ENCODE measurements around the gene UGT1A10. TPM values are rescaled to one million over a fixed set of nuclear protein-coding genes. Genes with fewer than 3 reads are reported as not detected.
"Not testable (repeated sequence)": the region's sequence is repeated elsewhere in the genome, so short reads cannot be mapped to it uniquely, and the experiment has no call there.

The UGT1A10 gene
- polyA plus RNA-seq (ENCODE audit: low read depth in 6 of 6): not detected

GRCh38 chr2:233636306-233636705, at the start of gene UGT1A10:
Gene UGT1A10, plus strand, starts transcription at chr2:233636448. Its CDS starts 75 bp downstream, at chr2:233636523.
- H3K27ac Mint-ChIP-seq, DNase-seq, H3K4me1 Mint-ChIP-seq: not testable (repeated sequence)

GRCh38 chr2:233588400-233588799, 47.8 kb upstream of the UGT1A10 start:
- DNase-seq (no peak), ATAC-seq (ENCODE audit: low read depth in 2 of 2) (no peak)
- Mint-ChIP-seq H3K27me3 (peaks cover 6 to 18% (median 13%) of the 10 kb centered on the region in 3 donors), H3K4me1 (peaks cover 0 to 5% (median 4%) of the 10 kb centered on the region in 3 donors), H3K27ac (no peak overlapping the region), H3K9me3 (peaks cover 0 to 2% (median 0%) of the 10 kb centered on the region in 7 donors), H3K4me3 (no peak overlapping the region), H3K36me3 (peaks cover 0 to 7% of the 10 kb centered on the region in 2 donors)

More at GRCh38 chr2:233636306-233636705, at the start of gene UGT1A10:
- not testable (repeated sequence) for H3K36me3 Mint-ChIP-seq; ATAC-seq (ENCODE audit: low read depth in 2 of 2); H3K4me3 Mint-ChIP-seq
- Mint-ChIP-seq H3K9me3 (peaks cover 0 to 12% (median 2%) of the 10 kb centered on the region in 7 donors), H3K27me3 (peaks cover 43 to 57% (median 49%) of the 10 kb centered on the region in 3 donors)

- H3K36me3 Mint-ChIP-seq; H3K27ac Mint-ChIP-seq; H3K9me3 Mint-ChIP-seq; DNase-seq; ATAC-seq (ENCODE audit: low read depth in 2 of 2); H3K27me3 Mint-ChIP-seq; H3K4me3 Mint-ChIP-seq: not testable (repeated sequence)
- H3K4me1 Mint-ChIP-seq: peaks cover 9 to 22% (median 20%) of the 10 kb centered on the region in 3 donors
These were observed 43.5 kb upstream of the UGT1A10 start for GRCh38 chr2:233592706-233593105.

GRCh38 chr2:233593201-233593600, 43.0 kb upstream of the UGT1A10 start:
- DNase-seq: no peak
- peaks cover 0 to 2% (median 0%) of the 10 kb centered on the region in 7 donors for H3K9me3 Mint-ChIP-seq
- H3K4me1 Mint-ChIP-seq: peaks cover 9 to 22% (median 20%) of the 10 kb centered on the region in 3 donors
- peaks cover 0 to 8% (median 0%) of the 10 kb centered on the region in 3 donors for H3K27me3 Mint-ChIP-seq
- peak overlapping the region in 1 of 6 donors; percentile 56 for H3K27ac Mint-ChIP-seq
- no peak for ATAC-seq (ENCODE audit: low read depth in 2 of 2)
- no peaks in the 10 kb centered on the region for H3K36me3 Mint-ChIP-seq
- H3K4me3 Mint-ChIP-seq: no peak overlapping the region

GRCh38 chr2:233597522-233597921, 38.7 kb upstream of the UGT1A10 start:
- DNase-seq (no peak), ATAC-seq (ENCODE audit: low read depth in 2 of 2) (no peak)
- H3K36me3 Mint-ChIP-seq: peaks cover 3 to 4% of the 10 kb centered on the region in 2 donors
- no peak overlapping the region for H3K27ac Mint-ChIP-seq
- H3K27me3 Mint-ChIP-seq: peaks cover 7 to 20% (median 12%) of the 10 kb centered on the region in 3 donors
- no peak overlapping the region for H3K4me3 Mint-ChIP-seq
- H3K4me1 Mint-ChIP-seq: peaks cover 9 to 22% (median 20%) of the 10 kb centered on the region in 3 donors
- peaks cover 0 to 6% (median under 1%) of the 10 kb centered on the region in 7 donors for H3K9me3 Mint-ChIP-seq

- H3K36me3 Mint-ChIP-seq: peaks cover 7 to 10% of the 10 kb centered on the region in 2 donors
- peaks cover 0 to 12% (median 5%) of the 10 kb centered on the region in 7 donors for H3K9me3 Mint-ChIP-seq
- DNase-seq (no peak), ATAC-seq (ENCODE audit: low read depth in 2 of 2) (no peak)
- no peak overlapping the region for H3K4me3 Mint-ChIP-seq
- peaks cover 13 to 29% (median 16%) of the 10 kb centered on the region in 3 donors for H3K27me3 Mint-ChIP-seq
- H3K4me1 Mint-ChIP-seq: peaks cover 7 to 13% (median 12%) of the 10 kb centered on the region in 3 donors
- no peak overlapping the region for H3K27ac Mint-ChIP-seq
These were observed 37.3 kb upstream of the UGT1A10 start for GRCh38 chr2:233598952-233599351.

GRCh38 chr2:233600386-233600785, 35.9 kb upstream of the UGT1A10 start:
- peaks cover 19 to 38% (median 24%) of the 10 kb centered on the region in 3 donors for H3K27me3 Mint-ChIP-seq
- peaks cover 7 to 10% of the 10 kb centered on the region in 2 donors for H3K36me3 Mint-ChIP-seq
- peaks cover 0 to 12% (median 5%) of the 10 kb centered on the region in 7 donors for H3K9me3 Mint-ChIP-seq
- ATAC-seq (ENCODE audit: low read depth in 2 of 2): no peak
- peaks cover 5 to 11% (median 9%) of the 10 kb centered on the region in 3 donors for H3K4me1 Mint-ChIP-seq
- no peak overlapping the region for H3K27ac Mint-ChIP-seq
- no peak for DNase-seq
- no peak overlapping the region for H3K4me3 Mint-ChIP-seq

- Mint-ChIP-seq H3K36me3 (peaks cover 7 to 10% of the 10 kb centered on the region in 2 donors), H3K27me3 (peaks cover 19 to 38% (median 24%) of the 10 kb centered on the region in 3 donors), H3K4me3 (no peak overlapping the region), H3K9me3 (peaks cover 0 to 12% (median 5%) of the 10 kb centered on the region in 7 donors), H3K27ac (no peak overlapping the region), H3K4me1 (peaks cover 0 to under 1% (median 0%) of the 10 kb centered on the region in 3 donors)
- DNase-seq (no peak), ATAC-seq (ENCODE audit: low read depth in 2 of 2) (no peak)
These were observed 34.2 kb upstream of the UGT1A10 start for GRCh38 chr2:233602076-233602475.

- Mint-ChIP-seq H3K27ac (no peak overlapping the region), H3K9me3 (peaks cover 0 to 12% (median 5%) of the 10 kb centered on the region in 7 donors), H3K4me3 (no peak overlapping the region), H3K36me3 (peaks cover 7 to 10% of the 10 kb centered on the region in 2 donors), H3K27me3 (peaks cover 19 to 38% (median 24%) of the 10 kb centered on the region in 3 donors), H3K4me1 (no peaks in the 10 kb centered on the region)
- no peak for DNase-seq
- ATAC-seq (ENCODE audit: low read depth in 2 of 2): no peak
These were observed 32.7 kb upstream of the UGT1A10 start for GRCh38 chr2:233603520-233603919.

GRCh38 chr2:233604826-233605225, 31.4 kb upstream of the UGT1A10 start:
- DNase-seq: no peak
- Mint-ChIP-seq H3K27me3 (peaks cover 19 to 37% (median 24%) of the 10 kb centered on the region in 3 donors), H3K4me3 (no peak overlapping the region), H3K9me3 (peaks cover 0 to 17% (median 5%) of the 10 kb centered on the region in 7 donors), H3K36me3 (peaks cover 7 to 10% of the 10 kb centered on the region in 2 donors), H3K27ac (no peak overlapping the region), H3K4me1 (no peaks in the 10 kb centered on the region)
- no peak for ATAC-seq (ENCODE audit: low read depth in 2 of 2)

GRCh38 chr2:233605680-233606079, 30.6 kb upstream of the UGT1A10 start:
- DNase-seq (no peak), ATAC-seq (ENCODE audit: low read depth in 2 of 2) (no peak)
- peaks cover 3 to 19% (median 7%) of the 10 kb centered on the region in 7 donors for H3K9me3 Mint-ChIP-seq
- peaks cover 19 to 28% (median 20%) of the 10 kb centered on the region in 3 donors for H3K27me3 Mint-ChIP-seq
- no peak overlapping the region for H3K27ac Mint-ChIP-seq
- H3K4me3 Mint-ChIP-seq: no peak overlapping the region
- H3K36me3 Mint-ChIP-seq: peaks cover 7 to 10% of the 10 kb centered on the region in 2 donors
- H3K4me1 Mint-ChIP-seq: no peaks in the 10 kb centered on the region

- Mint-ChIP-seq H3K4me1 (no peaks in the 10 kb centered on the region), H3K27ac (no peak overlapping the region), H3K9me3 (peaks cover 5 to 56% (median 35%) of the 10 kb centered on the region in 7 donors), H3K4me3 (no peak overlapping the region), H3K27me3 (peaks cover 9 to 36% (median 25%) of the 10 kb centered on the region in 3 donors), H3K36me3 (peaks cover 6 to 11% of the 10 kb centered on the region in 2 donors)
- DNase-seq: no peak
- ATAC-seq (ENCODE audit: low read depth in 2 of 2): no peak
These were observed 25.0 kb upstream of the UGT1A10 start for GRCh38 chr2:233611284-233611683.

- not testable (repeated sequence) for ATAC-seq (ENCODE audit: low read depth in 2 of 2); H3K4me3 Mint-ChIP-seq; H3K4me1 Mint-ChIP-seq; DNase-seq; H3K27ac Mint-ChIP-seq
- H3K9me3 Mint-ChIP-seq: peaks cover 5 to 44% (median 30%) of the 10 kb centered on the region in 7 donors
- H3K36me3 Mint-ChIP-seq: peaks cover 0 to 11% of the 10 kb centered on the region in 2 donors
- H3K27me3 Mint-ChIP-seq: peaks cover 14 to 46% (median 45%) of the 10 kb centered on the region in 3 donors
These were observed 18.8 kb upstream of the UGT1A10 start, which contains the start of gene UGT1A8 for GRCh38 chr2:233617476-233617875. Gene UGT1A8, plus strand, starts transcription at chr2:233617633. Its CDS starts 75 bp downstream, at chr2:233617708.

- Mint-ChIP-seq H3K27me3 (peaks cover 12 to 31% (median 28%) of the 10 kb centered on the region in 3 donors), H3K27ac (no peak overlapping the region), H3K9me3 (peaks cover 2 to 21% (median 13%) of the 10 kb centered on the region in 7 donors), H3K4me1 (no peaks in the 10 kb centered on the region), H3K4me3 (no peak overlapping the region), H3K36me3 (peaks cover 0 to 3% of the 10 kb centered on the region in 2 donors)
- DNase-seq (no peak), ATAC-seq (ENCODE audit: low read depth in 2 of 2) (no peak)
These were observed 16.0 kb upstream of the UGT1A10 start for GRCh38 chr2:233620204-233620603.

Data from naive B cell (primary cell).